K562 (cell line): Measurements from ENCODE around the gene NQO2. TPM values are rescaled to one million over a fixed set of nuclear protein-coding genes. Genes with fewer than 3 reads are reported as not detected.

Source experiments
- ARHGAP35 ChIP-seq: fragments of 450-650 bp; IDR thresholded peaks from 2 replicates; pipeline ENCODE4 v1.6.1; 2018; ENCODE audit not compliant: partially characterized antibody
- BRD4 ChIP-seq: fragments of 200-600 bp; sonication (generic); IDR thresholded peaks from 2 replicates; pipeline ENCODE4 v1.6.1; 2017; ENCODE audit warnings: inconsistent platforms
- CAMTA2 ChIP-seq: fragments of 250-450 bp; sonication (Bioruptor Pico); conservative IDR thresholded peaks from 2 replicates; pipeline ENCODE4 v1.5.1; 2022
- DLX4 ChIP-seq: fragments of 250-450 bp; sonication (Bioruptor Pico); IDR thresholded peaks from 2 replicates; pipeline ENCODE4 v1.6.1; 2021; ENCODE audit warnings: mild to moderate bottlenecking
- EP400 ChIP-seq: fragments of 450-650 bp; IDR thresholded peaks from 2 replicates; pipeline ENCODE4 v1.6.1; 2017; ENCODE audit warnings: antibody characterized with exemption, mild to moderate bottlenecking, moderate library complexity
- FOXJ3 ChIP-seq: sonication (generic); formaldehyde crosslinking; IDR thresholded peaks from 2 replicates; pipeline ENCODE4 v1.4.0; 2020; ENCODE audit warnings: mild to moderate bottlenecking, missing genetic modification reagents
- GTF2A2 ChIP-seq: IDR thresholded peaks from 2 replicates; pipeline ENCODE4 v1.6.1; 2016; ENCODE audit warnings: mild to moderate bottlenecking, missing genetic modification characterization, missing compliant biosample characterization
- GTF2F1 ChIP-seq: IDR thresholded peaks from 2 replicates; pipeline ENCODE4 v1.6.1; 2011; ENCODE audit warnings: low read depth, low read length, improper control_type of control experiment
- HMG20A ChIP-seq: fragments of 450-650 bp; formaldehyde crosslinking; conservative IDR thresholded peaks from 2 replicates; pipeline ENCODE4 v1.4.0; 2020; ENCODE audit warnings: mild to moderate bottlenecking, mixed read lengths
- KHSRP ChIP-seq: fragments of 450-650 bp; IDR thresholded peaks from 2 replicates; pipeline ENCODE4 v1.6.1; 2017
- MXI1 ChIP-seq: IDR thresholded peaks from 2 replicates; pipeline ENCODE4 v1.6.1; 2011; ENCODE audit warnings: low read depth, mild to moderate bottlenecking, improper control_type of control experiment, low read length
- NCOA2 ChIP-seq, 2 experiments: fragments of 450-650 bp; IDR thresholded peaks; 2 replicates each; pipeline ENCODE4 v1.6.1; 2018; ENCODE audit warnings: mild to moderate bottlenecking in 2 of 2, moderate library complexity in 1 of 2; ENCODE audit not compliant: partially characterized antibody in 2 of 2
- PHF20 ChIP-seq: fragments of 450-650 bp; IDR thresholded peaks from 2 replicates; pipeline ENCODE4 v1.6.1; 2018; ENCODE audit not compliant: partially characterized antibody
- POLR3G ChIP-seq: IDR thresholded peaks from 2 replicates; pipeline ENCODE4 v1.6.1; 2011; ENCODE audit not compliant: insufficient read length, insufficient replicate concordance; ENCODE audit errors: extremely low read depth
- SFPQ ChIP-seq: fragments of 200-400 bp; formaldehyde crosslinking; IDR thresholded peaks from 2 replicates; pipeline ENCODE4 v1.6.1; 2017; ENCODE audit warnings: mild to moderate bottlenecking, low read depth, low read length, moderate library complexity
- TARDBP ChIP-seq: fragments of 450-650 bp; IDR thresholded peaks from 2 replicates; pipeline ENCODE4 v1.6.1; 2016
- TCFL5 ChIP-seq: fragments of 250-450 bp; sonication (Bioruptor Pico); conservative IDR thresholded peaks from 2 replicates; pipeline ENCODE4 v1.6.1; 2021; ENCODE audit warnings: mild to moderate bottlenecking, moderate library complexity, matching md5 sums
- ZNF384 ChIP-seq: IDR thresholded peaks from 2 replicates; pipeline ENCODE4 v1.6.1; 2012; ENCODE audit warnings: low read depth, low read length, improper control_type of control experiment
- ZNF589 ChIP-seq: fragments of 200-800 bp; sonication (Bioruptor generic); IDR thresholded peaks from 2 replicates; pipeline ENCODE4 v1.6.1; 2016; ENCODE audit warnings: low read depth, missing genetic modification characterization, missing compliant biosample characterization
- polyA plus RNA-seq, 8 experiments: library from polyadenylated mRNA; depleted of rRNA in 4 of 8; stranded (reverse) in 5 of 8; unstranded in 3 of 8; fragments of >200 nt; fragmentation: Nextera tagmentation in 2 of 8; fragmentation: Illumina TruSeq in 1 of 8; extraction: Ambion mirVana in 2 of 8; extraction: Trizol in 1 of 8; gene quantifications; 2 replicates each; pipeline versions ENCODE4 v1.2.1 to v1.2.3, GENCODE V29; 2011 to 2014; ENCODE audit warnings: inconsistent platforms in 1 of 8, missing spikeins in 1 of 8
- total RNA-seq, 7 experiments: library from RNA; depleted of rRNA in 6 of 7; stranded (reverse); fragments of >200 nt in 6 of 7; fragmentation: Illumina TruSeq in 2 of 7; extraction: Trizol in 2 of 7; gene quantifications; 2 replicates each; pipeline versions ENCODE4 v1.2.1 to v1.2.3, GENCODE V29; 2011 to 2021; ENCODE audit warnings: low replicate concordance in 1 of 7
- TF ChIP-seq, protein P1 (sequence below): fragments of 200-800 bp; sonication (Bioruptor generic); IDR thresholded peaks from 2 replicates; pipeline ENCODE4 v1.6.1; 2017; ENCODE audit warnings: missing genetic modification characterization, missing compliant biosample characterization

NQO2 gene
- total and polyA plus RNA-seq, 9 of the 15 experiments (the other 6 are each of a cell fraction or from before 2014, with no cell fraction given) = 54.6 to 214 (median 116) TPM

DNA sequence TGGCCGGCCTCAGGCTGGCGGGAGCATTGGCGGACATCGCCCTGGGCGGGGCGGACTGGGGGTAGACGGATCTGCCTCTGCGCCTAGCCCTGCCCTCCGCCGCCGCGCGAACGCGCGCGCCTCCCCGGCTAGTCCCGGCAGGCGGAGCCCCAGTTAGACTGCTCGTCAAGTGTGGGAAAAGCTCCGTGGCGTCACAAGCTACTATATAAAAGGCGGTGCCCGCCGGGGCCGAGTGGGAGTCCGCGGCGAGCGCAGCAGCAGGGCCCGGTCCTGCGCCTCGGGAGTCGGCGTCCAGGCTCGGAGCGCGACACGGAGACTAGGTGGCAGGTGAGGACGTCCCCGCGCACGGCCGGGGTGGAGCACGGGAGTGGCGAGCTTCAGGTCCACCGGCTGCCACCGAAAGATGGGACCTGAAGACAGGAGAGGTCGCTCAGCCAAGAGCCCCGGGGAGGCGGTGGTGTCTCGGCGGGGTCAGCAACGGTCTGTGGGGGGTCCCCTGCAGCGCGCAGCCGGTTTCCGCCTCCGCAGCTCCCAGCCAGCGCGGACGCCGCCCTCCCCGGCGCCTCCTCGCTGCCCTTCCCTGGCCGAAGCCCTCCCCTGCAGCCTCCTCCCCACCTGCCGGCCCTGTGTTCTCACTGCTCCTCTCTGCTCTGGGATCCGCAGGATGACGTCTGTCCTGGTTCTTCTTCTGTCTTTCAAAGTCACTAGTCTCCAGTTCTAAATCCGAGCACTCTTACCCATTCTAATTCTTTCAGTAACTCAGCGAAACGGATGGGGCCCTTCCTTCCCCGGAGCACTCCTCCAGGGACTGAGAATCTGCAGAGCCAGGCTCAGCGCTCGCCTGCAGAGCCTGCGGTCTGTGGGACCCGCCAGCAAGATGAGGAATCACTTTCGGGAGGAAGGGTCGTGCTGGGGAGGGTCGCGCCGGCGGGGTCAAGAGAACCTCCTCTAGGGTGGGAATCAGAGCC is 64.3 kb downstream of the NQO2 start (continued):
- TF ChIP-seq CAMTA2 (CRISPR knock-in tag) (0 out of 2 replicates have a peak, but pooled peaks have one; percentile 23), MXI1 (no peak), ZNF384 (no peak), POLR3G (no peak), EP400 (peak; percentile 59; the same call in 1 of the 2 replicates), TCFL5 (no peak), TARDBP (peak; percentile 90), PHF20 (no peak), ZNF589 (CRISPR knock-in tag) (no peak), BRD4 (no peak), GTF2A2 (tag) (peak; percentile 70; the same call in 1 of the 2 replicates), KHSRP (no peak), FOXJ3 (CRISPR knock-in tag) (no peak), GTF2F1 (no peak), DLX4 (CRISPR knock-in tag) (no peak), ARHGAP35 (no peak), SFPQ (no peak), NCOA2 (IDR thresholded peaks at IDR 0.05; ENCODE audit: partially characterized antibody in 2 of 2) (no peak), HMG20A (CRISPR knock-in tag) (no peak)
- TF ChIP-seq, protein P1, sequence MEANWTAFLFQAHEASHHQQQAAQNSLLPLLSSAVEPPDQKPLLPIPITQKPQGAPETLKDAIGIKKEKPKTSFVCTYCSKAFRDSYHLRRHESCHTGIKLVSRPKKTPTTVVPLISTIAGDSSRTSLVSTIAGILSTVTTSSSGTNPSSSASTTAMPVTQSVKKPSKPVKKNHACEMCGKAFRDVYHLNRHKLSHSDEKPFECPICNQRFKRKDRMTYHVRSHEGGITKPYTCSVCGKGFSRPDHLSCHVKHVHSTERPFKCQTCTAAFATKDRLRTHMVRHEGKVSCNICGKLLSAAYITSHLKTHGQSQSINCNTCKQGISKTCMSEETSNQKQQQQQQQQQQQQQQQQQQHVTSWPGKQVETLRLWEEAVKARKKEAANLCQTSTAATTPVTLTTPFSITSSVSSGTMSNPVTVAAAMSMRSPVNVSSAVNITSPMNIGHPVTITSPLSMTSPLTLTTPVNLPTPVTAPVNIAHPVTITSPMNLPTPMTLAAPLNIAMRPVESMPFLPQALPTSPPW (CRISPR knock-in tag) = peak; percentile 35
